ENCODE data around the gene ADSS1.

DNA sequence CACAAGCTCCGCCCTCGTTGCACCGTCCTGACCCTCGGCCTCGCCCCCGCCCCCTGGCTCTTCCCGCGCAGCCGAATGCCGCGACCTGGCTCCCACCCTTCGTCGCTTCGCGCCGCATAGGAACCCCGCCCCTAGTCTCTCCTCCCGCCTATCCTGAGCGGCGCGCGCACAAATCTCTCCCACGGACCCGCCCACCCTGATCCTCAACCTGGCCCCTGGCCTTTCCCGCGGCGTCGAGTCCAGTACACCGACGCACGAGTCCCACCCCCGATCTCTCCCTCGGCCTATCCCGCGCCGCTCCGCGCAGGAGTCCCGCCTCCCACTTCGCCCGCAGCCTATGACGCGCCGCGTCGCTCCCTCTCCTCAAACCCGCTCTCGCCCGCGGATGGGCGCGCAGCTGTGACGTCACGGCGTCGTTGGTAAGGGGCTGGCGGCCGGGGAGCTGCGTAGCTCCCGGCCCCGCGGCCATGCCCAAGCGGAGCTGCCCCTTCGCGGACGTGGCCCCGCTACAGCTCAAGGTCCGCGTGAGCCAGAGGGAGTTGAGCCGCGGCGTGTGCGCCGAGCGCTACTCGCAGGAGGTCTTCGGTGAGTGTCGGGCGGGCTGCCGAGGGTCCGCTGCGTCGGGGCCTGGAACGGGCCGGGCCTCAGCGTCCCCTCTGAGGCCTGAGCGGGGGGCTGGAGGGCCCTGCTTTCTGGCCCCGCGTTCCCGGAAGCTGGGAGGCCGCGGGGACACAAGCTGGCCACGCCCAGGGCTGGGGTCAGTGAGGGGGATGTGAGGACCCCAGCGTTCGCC, 28.9 kb downstream of the ADSS1 start, which contains the start of gene SIVA1:
- TF ChIP-seq CTCF (optimal IDR thresholded peaks at IDR 0.05 in 1 of 3, IDR thresholded peaks at IDR 0.05 in 1 of 3, conservative IDR thresholded peaks at IDR 0.05 in 1 of 3; ENCODE audit: extremely low read depth in 1 of 3, insufficient read depth in 2 of 3, low read length in 3 of 3) (no peak), EZH2 (IDR thresholded peaks at IDR 0.05; ENCODE audit: low read length) (no peak)

All from keratinocyte (primary cell).